Pancreas (tissue), 10 donors: ENCODE data around the gene RBMS3. TPM values are rescaled to one million over a fixed set of nuclear protein-coding genes. Genes with fewer than 3 reads are reported as not detected.
A peak's percentile ranks its signal among the peaks of the same experiment; 100 is the strongest.

Source experiments
- ATAC-seq, 4 donors: fragments of 200-7000 bp; cut with Tn5 transposase; one replicate each; pipeline versions ENCODE4 v1.8.0 to v1.9.1; 2020; ENCODE audit warnings: mild to moderate bottlenecking in 4 of 4, moderate library complexity in 4 of 4
- DNase-seq, 6 donors: peaks; one replicate each; pipeline ENCODE4 v3.0.0-alpha.2; 2020
- FAIRE-seq: peaks from 2 replicates; lab custom pipeline; 2012; peaks lifted over from hg19 to GRCh38; lab: Jason Lieb, UNC
- H3K27ac ChIP-seq, 4 donors: fragments of 200-600 bp; sonication (generic); 1 replicate in 3 of 4; 2 replicates in 1 of 4; pipeline versions ENCODE4 v1.5.0 to v1.8.0; 2020
- H3K27me3 ChIP-seq, 4 donors: fragments of 200-600 bp; one replicate each; pipeline ENCODE4 v1.8.0; 2021
- H3K36me3 ChIP-seq, 3 donors: fragments of 200-600 bp; sonication (generic) in 1 of 3; one replicate each; pipeline versions ENCODE4 v1.5.0 to v1.8.0; 2020 to 2021
- H3K4me1 ChIP-seq, 3 donors: fragments of 200-600 bp; one replicate each; pipeline ENCODE4 v1.8.0; 2021
- H3K4me3 ChIP-seq, 4 donors: fragments of 200-600 bp; sonication (generic) in 2 of 4; one replicate each; pipeline versions ENCODE4 v1.5.0 to v1.8.0; 2020 to 2021
- H3K9me3 ChIP-seq, 4 donors: fragments of 200-600 bp; one replicate each; pipeline ENCODE4 v1.8.0; 2021
- WGBS, 2 donors: extraction: QIAGEN DNeasy Blood & Tissue Kit; methylation state at CpG; one replicate each; pipeline ENCODE4 v1.1.7; 2013; 5-methylcytosine and 5-hydroxymethylcytosine counted together
- intact Hi-C, 3 donors: fragments of 100-400 bp; cut with DNase I; formaldehyde crosslinking; loops; one replicate each; pipeline versions ENCODE4 v1.11.1 to v1.14.2; 2022
- polyA plus RNA-seq, 2 donors: library from polyadenylated mRNA; stranded (reverse); fragments of 200-250 nt; gene quantifications; one replicate each; pipeline ENCODE4 v1.2.3, GENCODE V29; 2013
- total RNA-seq, 6 donors: library from RNA; stranded (reverse); fragmentation: NEBNext Ultra II Directional in 4 of 6; extraction: Animal tissue kit (Norgen Biotek cat#: 25700) in 4 of 6; gene quantifications; one replicate each; pipeline versions ENCODE4 v1.2.1 to v1.2.4, GENCODE V29; 2021 to 2023
- TF ChIP-seq, protein P1 (sequence below), 4 donors: fragments of 200-600 bp; sonication (generic) in 3 of 4; IDR thresholded peaks; one replicate each; pipeline versions ENCODE4 v1.5.0 to v1.8.0; 2021; ENCODE audit warnings: antibody characterized with exemption in 4 of 4
- donor health status: healthy with polysubstance abuse.
- donor health status: DM: no; HTN: no; CAD: no; lungs with moderate emphysema.
- donor health status: DM: no; HTN: no; CAD: no.
- donor health status: control.
- donor health status: control.
- donor health status: Bipolar disorder and iron deficiency.
- donor health status: DM: yes; HTN: yes; CAD: no.
- donor health status: DM: no; HTN: no; CAD: no.
- donor health status: DM: no; HTN: no; CAD: no.
- donor health status: DM: yes; HTN: yes; CAD: no.

Gene RBMS3
- total and polyA plus RNA-seq, 8 donors, result 4.0 to 10.0 (median 6.6) TPM

DNA sequence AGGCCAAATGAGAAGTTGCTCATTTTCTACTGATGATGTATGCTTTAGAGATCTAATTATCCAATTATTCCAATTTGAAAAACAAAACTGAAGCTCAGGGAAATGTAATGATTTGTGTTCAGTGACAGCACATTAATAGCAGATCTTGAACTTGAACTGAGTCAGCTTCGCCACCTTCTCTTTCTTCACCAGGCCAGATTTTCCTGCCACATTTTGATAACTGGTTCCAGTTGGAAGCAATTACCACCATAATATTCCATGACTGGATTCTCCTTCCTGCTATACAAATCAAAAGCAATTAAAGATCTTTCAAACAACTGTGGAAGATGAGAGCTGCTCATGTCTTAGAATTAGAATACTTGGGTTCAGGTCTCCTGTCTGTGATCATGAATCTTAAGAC, 334.1 kb downstream of the RBMS3 start:
- H3K36me3 ChIP-seq, result no peaks in the 10 kb centered on the region
- FAIRE-seq (no peak), ATAC-seq (no peak), DNase-seq (no peak)
- H3K4me3 ChIP-seq, result no peak overlapping the region
- intact Hi-C loops, result no loop called here
- H3K27me3 ChIP-seq, result no peaks in the 10 kb centered on the region
- TF ChIP-seq, protein P1, sequence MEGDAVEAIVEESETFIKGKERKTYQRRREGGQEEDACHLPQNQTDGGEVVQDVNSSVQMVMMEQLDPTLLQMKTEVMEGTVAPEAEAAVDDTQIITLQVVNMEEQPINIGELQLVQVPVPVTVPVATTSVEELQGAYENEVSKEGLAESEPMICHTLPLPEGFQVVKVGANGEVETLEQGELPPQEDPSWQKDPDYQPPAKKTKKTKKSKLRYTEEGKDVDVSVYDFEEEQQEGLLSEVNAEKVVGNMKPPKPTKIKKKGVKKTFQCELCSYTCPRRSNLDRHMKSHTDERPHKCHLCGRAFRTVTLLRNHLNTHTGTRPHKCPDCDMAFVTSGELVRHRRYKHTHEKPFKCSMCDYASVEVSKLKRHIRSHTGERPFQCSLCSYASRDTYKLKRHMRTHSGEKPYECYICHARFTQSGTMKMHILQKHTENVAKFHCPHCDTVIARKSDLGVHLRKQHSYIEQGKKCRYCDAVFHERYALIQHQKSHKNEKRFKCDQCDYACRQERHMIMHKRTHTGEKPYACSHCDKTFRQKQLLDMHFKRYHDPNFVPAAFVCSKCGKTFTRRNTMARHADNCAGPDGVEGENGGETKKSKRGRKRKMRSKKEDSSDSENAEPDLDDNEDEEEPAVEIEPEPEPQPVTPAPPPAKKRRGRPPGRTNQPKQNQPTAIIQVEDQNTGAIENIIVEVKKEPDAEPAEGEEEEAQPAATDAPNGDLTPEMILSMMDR (IDR thresholded peaks at IDR 0.05), result no peak
- no peaks in the 10 kb centered on the region for H3K9me3 ChIP-seq
- WGBS, 2 donors, result 91 to 96% methylated on average over 1 of the region's 1 CpG
- no peak overlapping the region for H3K27ac ChIP-seq
- H3K4me1 ChIP-seq, result no peaks in the 10 kb centered on the region

DNA sequence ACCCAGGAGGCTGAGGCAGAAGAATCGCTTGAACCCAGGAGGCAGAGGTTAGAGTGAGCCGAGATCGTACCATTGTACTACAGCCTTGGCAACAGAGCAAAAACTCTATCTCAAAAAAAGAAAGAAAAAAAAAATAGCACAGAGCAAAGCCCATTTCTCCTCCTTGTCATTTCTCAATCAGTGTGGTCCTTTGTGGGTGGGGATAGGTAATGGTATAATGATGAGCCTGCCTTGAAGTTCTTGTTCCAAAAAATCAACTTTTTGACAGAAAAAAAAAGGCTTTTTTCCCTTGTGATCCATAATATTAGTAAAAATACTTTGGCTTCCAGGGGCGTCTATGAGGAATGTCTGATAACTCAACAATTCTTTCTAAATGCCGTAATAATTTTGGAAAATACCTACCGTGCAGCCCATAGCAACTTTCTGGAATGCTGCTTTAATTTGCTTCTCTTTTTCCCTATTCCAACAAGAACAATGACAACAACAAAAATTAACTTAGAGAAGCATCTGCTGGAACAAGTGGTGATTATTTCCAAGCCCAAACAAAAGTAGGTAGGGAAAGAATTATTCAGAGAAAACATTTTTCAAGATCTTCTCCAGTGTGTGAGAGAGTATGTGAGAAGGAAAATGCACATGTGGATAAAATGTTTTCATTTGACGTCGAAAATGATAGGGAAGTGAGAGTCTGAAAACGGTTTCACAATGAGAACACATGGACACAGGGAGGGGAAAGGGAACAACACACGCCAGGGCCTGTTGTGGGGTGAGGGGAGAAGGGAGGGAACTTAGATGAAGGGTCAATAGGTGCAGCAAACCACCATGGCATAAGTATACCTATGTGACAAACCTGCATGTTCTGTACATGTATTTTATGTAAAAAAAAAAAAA, 337.8 kb downstream of the RBMS3 start:
- Histone ChIP-seq H3K27ac (no peak overlapping the region), H3K4me1 (no peaks in the 10 kb centered on the region), H3K9me3 (no peaks in the 10 kb centered on the region), H3K27me3 (no peaks in the 10 kb centered on the region), H3K36me3 (no peaks in the 10 kb centered on the region), H3K4me3 (no peak overlapping the region)
- WGBS, 2 donors, result 59 to 65% methylated on average over 10 of the region's 10 CpGs
- TF ChIP-seq, protein P1 (IDR thresholded peaks at IDR 0.05), result no peak
- FAIRE-seq, result no peak
- peak in 1 of 6 donors; percentile 16 for DNase-seq
- intact Hi-C loops, result no loop called here
- peak in 2 of 4 donors; percentile 61 to 63 for ATAC-seq

DNA sequence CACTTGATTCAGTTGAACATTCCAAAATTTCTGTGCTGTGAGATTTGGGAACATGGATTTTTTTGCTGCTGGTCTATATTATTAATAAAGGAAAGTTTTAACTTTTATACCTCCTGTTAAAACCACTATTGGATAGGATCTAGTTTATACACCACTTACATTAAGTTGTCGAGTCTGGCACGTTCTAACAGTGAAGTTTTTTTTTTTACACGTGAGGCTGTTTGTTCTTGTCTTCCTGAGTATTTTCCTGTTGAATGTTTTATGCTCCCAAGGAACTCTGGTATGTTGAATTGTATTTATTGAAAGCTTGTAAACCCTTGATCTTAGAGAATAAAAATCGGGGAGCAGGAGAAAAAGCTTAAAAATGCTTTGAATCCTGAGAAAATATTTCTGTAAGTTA, 338.8 kb downstream of the RBMS3 start:
- TF ChIP-seq, protein P1 (IDR thresholded peaks at IDR 0.05), result no peak
- H3K27ac ChIP-seq, result no peak overlapping the region
- no peaks in the 10 kb centered on the region for H3K36me3 ChIP-seq
- FAIRE-seq (no peak), ATAC-seq (no peak), DNase-seq (no peak)
- intact Hi-C loops, result no loop called here
- no peaks in the 10 kb centered on the region for H3K4me1 ChIP-seq
- whole genome bisulfite sequencing, 2 donors, result 50 to 59% methylated on average over 4 of the region's 4 CpGs
- H3K27me3 ChIP-seq, result no peaks in the 10 kb centered on the region
- H3K4me3 ChIP-seq, result no peak overlapping the region
- no peaks in the 10 kb centered on the region for H3K9me3 ChIP-seq

DNA sequence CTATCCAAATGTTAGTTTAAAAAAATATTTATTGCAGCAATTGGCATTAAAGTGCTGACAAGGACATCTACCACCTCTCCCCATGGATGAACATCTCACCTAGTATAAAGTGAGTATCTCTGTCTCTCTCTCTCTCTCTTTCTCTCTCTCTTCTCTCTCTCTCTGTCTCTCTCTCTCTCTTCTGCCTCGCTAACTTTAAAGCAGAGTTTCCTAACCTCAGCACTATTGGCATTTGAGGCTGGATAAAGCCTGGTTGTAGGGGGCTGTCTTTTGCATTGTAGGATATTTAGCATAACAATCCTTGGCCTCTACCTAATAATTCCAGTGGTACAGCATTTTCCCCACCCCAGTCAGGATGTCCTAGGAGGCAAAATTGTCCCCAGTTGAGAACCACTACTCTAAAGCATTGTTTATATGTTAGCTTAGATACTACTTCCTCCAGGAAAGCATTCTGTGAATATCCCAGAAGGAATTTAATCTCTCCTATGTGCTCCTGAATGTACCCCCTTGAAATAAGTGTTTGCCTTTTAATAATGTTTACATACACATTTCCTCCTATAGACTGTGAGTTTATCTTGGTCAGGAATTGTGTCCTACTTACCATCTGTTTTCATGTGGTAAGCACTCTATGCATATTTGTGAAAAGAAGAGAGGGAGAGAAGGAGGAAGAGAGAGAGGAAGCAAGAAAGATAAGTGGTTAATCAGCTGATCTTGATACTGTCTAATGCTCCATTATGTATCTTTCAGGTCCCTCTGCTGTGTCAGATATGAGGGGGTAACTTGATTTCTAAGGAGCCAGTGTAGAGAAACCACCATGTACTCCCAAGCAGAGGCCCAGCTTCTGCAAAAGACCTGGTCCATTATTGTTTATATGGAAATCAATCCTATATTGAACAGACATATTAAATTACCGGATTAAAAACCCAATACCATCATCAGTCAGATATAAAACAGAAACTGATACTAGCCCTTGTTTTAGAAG, 346.6 kb downstream of the RBMS3 start:
- 60 to 74% methylated on average over 2 of the region's 2 CpGs for WGBS, 2 donors
- H3K36me3 ChIP-seq, result no peaks in the 10 kb centered on the region
- no peaks in the 10 kb centered on the region for H3K27me3 ChIP-seq
- FAIRE-seq, result no peak
- H3K27ac ChIP-seq, result no peak overlapping the region
- TF ChIP-seq, protein P1 (IDR thresholded peaks at IDR 0.05), result no peak
- no peaks in the 10 kb centered on the region for H3K4me1 ChIP-seq
- H3K4me3 ChIP-seq, result no peak overlapping the region
- no peak for DNase-seq
- no peaks in the 10 kb centered on the region for H3K9me3 ChIP-seq
- intact Hi-C loops, result no loop called here
- no peak for ATAC-seq
